ENCODE data around the gene GTPBP4.
"Not testable (repeated sequence)": the region's sequence is repeated elsewhere in the genome, so short reads cannot be mapped to it uniquely, and the experiment has no call there.

Gene GTPBP4

GRCh38 chr10:992871-993270 lies 4.6 kb downstream of the GTPBP4 start:
- no peak for DNase-seq

GRCh38 chr10:994836-995558 lies 6.8 kb downstream of the GTPBP4 start:
- no peak for DNase-seq

- DNase-seq, result no peak
Measured at GRCh38 chr10:995559-995926, 7.3 kb downstream of the GTPBP4 start.

GRCh38 chr10:996031-996430 lies 7.8 kb downstream of the GTPBP4 start:
- DNase-seq, result no peak

GRCh38 chr10:997266-998022 lies 9.2 kb downstream of the GTPBP4 start:
- no peak for DNase-seq

GRCh38 chr10:1002425-1003006 lies 14.3 kb downstream of the GTPBP4 start:
- DNase-seq, result no peak

GRCh38 chr10:1003884-1004670 lies 15.8 kb downstream of the GTPBP4 start:
- no peak for DNase-seq

GRCh38 chr10:1006573-1006972 lies 18.3 kb downstream of the GTPBP4 start:
- no peak for DNase-seq

- no peak for DNase-seq
Measured at GRCh38 chr10:1007583-1007982, 19.3 kb downstream of the GTPBP4 start.

- DNase-seq, result no peak
Measured at GRCh38 chr10:1009071-1009494, 20.8 kb downstream of the GTPBP4 start.

GRCh38 chr10:1009947-1010346 lies 21.7 kb downstream of the GTPBP4 start:
- not testable (repeated sequence) for DNase-seq

- DNase-seq, result no peak
Measured at GRCh38 chr10:1010703-1011102, 22.5 kb downstream of the GTPBP4 start.

- DNase-seq, result no peak
Measured at GRCh38 chr10:1011696-1012095, 23.5 kb downstream of the GTPBP4 start.

GRCh38 chr10:1015688-1016087 lies 27.5 kb downstream of the GTPBP4 start:
- no peak for DNase-seq

GRCh38 chr10:1019362-1019761 lies 31.1 kb downstream of the GTPBP4 start:
- no peak for DNase-seq

GRCh38 chr10:1020460-1020859 lies 32.2 kb downstream of the GTPBP4 start:
- no peak for DNase-seq

GRCh38 chr10:1020958-1021357 lies 32.7 kb downstream of the GTPBP4 start:
- DNase-seq, result no peak

- no peak for DNase-seq
Measured at GRCh38 chr10:1022413-1022812, 34.2 kb downstream of the GTPBP4 start.

- DNase-seq, result no peak
Measured at GRCh38 chr10:1024103-1024502, 35.9 kb downstream of the GTPBP4 start.

GRCh38 chr10:1025683-1026082 lies 37.4 kb downstream of the GTPBP4 start, which contains the start of gene IDI2:
Gene IDI2, minus strand, starts transcription at chr10:1025859. Its CDS starts 1,136 bp downstream, at chr10:1024723.
- DNase-seq, result no peak

GRCh38 chr10:1026578-1026977 lies 38.3 kb downstream of the GTPBP4 start:
- DNase-seq, result no peak

- DNase-seq, result no peak
Measured at GRCh38 chr10:1029838-1030237, 41.6 kb downstream of the GTPBP4 start.

- no peak for DNase-seq
Measured at GRCh38 chr10:1033601-1034000, 45.4 kb downstream of the GTPBP4 start.
